ENCODE data around the gene TBC1D14. TPM values are rescaled to one million over a fixed set of nuclear protein-coding genes. Genes with fewer than 3 reads are reported as not detected.

TBC1D14 gene
- total and polyA plus RNA-seq, 2 of the 4 experiments (the other 2 are of a cell fraction): 31.7 to 40.7 TPM

DNA sequence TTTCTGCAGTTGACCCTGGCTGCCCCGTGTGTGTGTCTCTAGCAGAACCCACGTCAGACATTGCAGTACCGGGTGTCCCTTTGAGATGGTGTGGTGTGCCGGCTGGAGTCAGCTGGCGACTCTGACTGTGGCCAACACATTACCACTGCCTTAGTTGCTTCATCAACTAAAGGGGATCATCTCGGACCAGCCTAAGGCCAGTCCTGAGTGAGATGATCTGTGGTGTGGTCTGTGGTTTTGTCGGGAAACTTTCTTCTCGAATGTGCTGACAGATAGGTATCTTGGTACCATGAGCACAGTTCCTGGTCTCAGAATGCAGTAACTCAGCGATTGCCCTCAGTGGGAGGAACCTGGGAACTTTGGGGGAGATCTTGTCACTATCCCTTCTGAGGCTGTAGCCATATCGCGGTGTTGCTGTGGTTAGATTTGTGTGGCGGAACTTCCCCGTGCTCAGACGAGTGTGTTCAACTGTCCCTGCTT is 15.8 kb downstream of the TBC1D14 start:
- Histone ChIP-seq H2BK120ac (ENCODE audit: low read depth, low read length) (no peak overlapping the region), H3K9me3 (ENCODE audit: control insufficient read depth, insufficient read depth, low read length) (no peaks in the 10 kb centered on the region), H3K27me3 (ENCODE audit: control insufficient read depth, insufficient read depth, low read length) (no peaks in the 10 kb centered on the region), H3K9ac (ENCODE audit: low read depth, low read length) (no peak overlapping the region), H3K4me1 (ENCODE audit: control insufficient read depth, insufficient read depth, low read length) (peaks cover 14% of the 10 kb centered on the region), H3K79me1 (ENCODE audit: low read depth in 1 of 2, low read length in 2 of 2) (peaks cover 14 to 44% of the 10 kb centered on the region in 2 experiments; a peak in 3 of 4 replicates), H2AK5ac (ENCODE audit: low read depth, low read length) (no peak overlapping the region), H4K8ac (ENCODE audit: low read depth in 2 of 2, low read length in 2 of 2) (no peak overlapping the region), H3K23ac (ENCODE audit: low read depth, low read length) (no peak overlapping the region), H3K27ac (ENCODE audit: insufficient read depth, low read length) (no peak overlapping the region), H3K4ac (ENCODE audit: low read depth, low read length) (no peak overlapping the region), H3K4me2 (ENCODE audit: low read depth, low read length) (no peak overlapping the region), H4K5ac (ENCODE audit: low read depth, low read length) (no peak overlapping the region), H3K56ac (ENCODE audit: extremely low read depth, insufficient read depth, low read length) (no peak overlapping the region), H3K9me1 (ENCODE audit: insufficient read depth, low read length) (peaks cover 14% of the 10 kb centered on the region; the same call in 1 of the 2 replicates), H3K4me3 (ENCODE audit: insufficient read depth, low read depth, low read length) (no peak overlapping the region), H3K14ac (replicated peaks; ENCODE audit: low read depth, low read length) (no peak overlapping the region), H2BK15ac (ENCODE audit: low read depth, low read length) (no peak overlapping the region), H4K20me1 (ENCODE audit: insufficient read depth, low read length) (peaks cover 22% of the 10 kb centered on the region), H2BK5ac (ENCODE audit: low read depth, low read length, poor library complexity, severe bottlenecking) (no peak overlapping the region), H3K36me3 (ENCODE audit: control insufficient read depth, insufficient read depth, low read length) (peaks cover 24% of the 10 kb centered on the region), H4K91ac (ENCODE audit: insufficient read depth, low read depth, low read length) (no peak overlapping the region), H2AFZ (replicated peaks; ENCODE audit: low read length, poor library complexity) (no peak overlapping the region), H2BK20ac (ENCODE audit: low read depth, low read length) (no peak overlapping the region), H3K18ac (ENCODE audit: low read depth, low read length) (no peak overlapping the region), H2AK9ac (replicated peaks; ENCODE audit: low read depth, low read length, poor library complexity) (no peak overlapping the region)
- TF ChIP-seq, protein P1, sequence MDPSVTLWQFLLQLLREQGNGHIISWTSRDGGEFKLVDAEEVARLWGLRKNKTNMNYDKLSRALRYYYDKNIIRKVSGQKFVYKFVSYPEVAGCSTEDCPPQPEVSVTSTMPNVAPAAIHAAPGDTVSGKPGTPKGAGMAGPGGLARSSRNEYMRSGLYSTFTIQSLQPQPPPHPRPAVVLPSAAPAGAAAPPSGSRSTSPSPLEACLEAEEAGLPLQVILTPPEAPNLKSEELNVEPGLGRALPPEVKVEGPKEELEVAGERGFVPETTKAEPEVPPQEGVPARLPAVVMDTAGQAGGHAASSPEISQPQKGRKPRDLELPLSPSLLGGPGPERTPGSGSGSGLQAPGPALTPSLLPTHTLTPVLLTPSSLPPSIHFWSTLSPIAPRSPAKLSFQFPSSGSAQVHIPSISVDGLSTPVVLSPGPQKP (IDR thresholded peaks at IDR 0.05; ENCODE audit: borderline replicate concordance, low read depth, low read length): no peak
- no peak for TF ChIP-seq RCOR1 (IDR thresholded peaks at IDR 0.05; ENCODE audit: insufficient replicate concordance, low read length)
- BruUV-seq (replicated peaks): no TSS peak
- 92% methylated on average over 2 of the region's 14 CpGs; no CpG with 5 or more reads in 1 of the 2 experiments for WGBS, 2 experiments (ENCODE audit: extremely low coverage in 2 of 2, insufficient read length in 1 of 2)
- dilution Hi-C loops (cut with HindIII; ENCODE audit: low sequenced_read_pairs, unreplicated experiment) (no loop called here), intact Hi-C loops (cut with micrococcal nuclease) (no loop called here), in situ Hi-C loops (cut with MboI; ENCODE audit: low sequenced_read_pairs) (no loop called here)
- CTCF ChIA-PET: no interaction called here
- POLR2A ChIA-PET (ENCODE audit: unreplicated experiment): no interaction called here
- DNase-seq (no peak), ATAC-seq (ENCODE audit: low read depth) (no peak)
